K562 (cell line): Measurements from ENCODE around the gene TPRG1L. TPM values are rescaled to one million over a fixed set of nuclear protein-coding genes. Genes with fewer than 3 reads are reported as not detected.
A peak's percentile ranks its signal among the peaks of the same experiment; 100 is the strongest.

Experiments used
- GTF3C2 ChIP-seq: IDR thresholded peaks from 3 replicates; pipeline ENCODE4 v1.6.1; 2011; ENCODE audit warnings: borderline replicate concordance, mild to moderate bottlenecking, moderate library complexity; ENCODE audit not compliant: insufficient read length; ENCODE audit errors: extremely low read depth
- KAT7 ChIP-seq: sonication (generic); formaldehyde crosslinking; IDR thresholded peaks from 2 replicates; pipeline ENCODE4 v1.8.0; 2022; ENCODE audit warnings: missing genetic modification reagents, mild to moderate bottlenecking, borderline replicate concordance
- NFIC ChIP-seq: fragments of 450-650 bp; IDR thresholded peaks from 2 replicates; pipeline ENCODE4 v1.6.1; 2017; ENCODE audit warnings: mild to moderate bottlenecking, inconsistent platforms
- PHF20 ChIP-seq: fragments of 450-650 bp; IDR thresholded peaks from 2 replicates; pipeline ENCODE4 v1.6.1; 2018; ENCODE audit not compliant: partially characterized antibody
- PTTG1 ChIP-seq: fragments of 450-650 bp; IDR thresholded peaks from 2 replicates; pipeline ENCODE4 v1.6.1; 2016; ENCODE audit warnings: low read depth, mild to moderate bottlenecking, missing genetic modification characterization, missing compliant biosample characterization
- SP1 ChIP-seq: sonication (generic); formaldehyde crosslinking; IDR thresholded peaks from 2 replicates; pipeline ENCODE4 v1.8.1; 2022; ENCODE audit warnings: mild to moderate bottlenecking, missing genetic modification reagents
- TAF9B ChIP-seq: fragments of 450-650 bp; IDR thresholded peaks from 2 replicates; pipeline ENCODE4 v1.6.1; 2018; ENCODE audit warnings: mild to moderate bottlenecking; ENCODE audit not compliant: partially characterized antibody
- ZC3H11A ChIP-seq: IDR thresholded peaks from 2 replicates; pipeline ENCODE4 v1.6.1; 2012; ENCODE audit warnings: low read depth, low read length, improper control_type of control experiment
- ZNF3 ChIP-seq: fragments of 250-450 bp; sonication (Bioruptor Pico); IDR thresholded peaks from 2 replicates; pipeline ENCODE4 v1.5.0; 2021; ENCODE audit warnings: mild to moderate bottlenecking, moderate library complexity
- ZNF830 ChIP-seq: fragments of 250-450 bp; sonication (Bioruptor Pico); IDR thresholded peaks from 2 replicates; pipeline ENCODE4 v1.5.0; 2021; ENCODE audit warnings: mild to moderate bottlenecking
- polyA plus RNA-seq, 8 experiments: library from polyadenylated mRNA; depleted of rRNA in 4 of 8; stranded (reverse) in 5 of 8; unstranded in 3 of 8; fragments of >200 nt; fragmentation: Nextera tagmentation in 2 of 8; fragmentation: Illumina TruSeq in 1 of 8; extraction: Ambion mirVana in 2 of 8; extraction: Trizol in 1 of 8; gene quantifications; 2 replicates each; pipeline versions ENCODE4 v1.2.1 to v1.2.3, GENCODE V29; 2011 to 2014; ENCODE audit warnings: inconsistent platforms in 1 of 8, missing spikeins in 1 of 8
- total RNA-seq, 7 experiments: library from RNA; depleted of rRNA in 6 of 7; stranded (reverse); fragments of >200 nt in 6 of 7; fragmentation: Illumina TruSeq in 2 of 7; extraction: Trizol in 2 of 7; gene quantifications; 2 replicates each; pipeline versions ENCODE4 v1.2.1 to v1.2.3, GENCODE V29; 2011 to 2021; ENCODE audit warnings: low replicate concordance in 1 of 7
- TF ChIP-seq, protein P1 (sequence below): sonication (generic); formaldehyde crosslinking; IDR thresholded peaks from 2 replicates; pipeline ENCODE4 v1.4.0; 2020; ENCODE audit warnings: mild to moderate bottlenecking, missing genetic modification reagents
- TF ChIP-seq, protein P2 (sequence below), 2 experiments: fragments of 450-650 bp; IDR thresholded peaks; 2 replicates each; pipeline ENCODE4 v1.6.1; 2016; ENCODE audit warnings: mild to moderate bottlenecking in 2 of 2, borderline replicate concordance in 1 of 2, low read depth in 1 of 2, moderate library complexity in 1 of 2

TPRG1L gene
- total and polyA plus RNA-seq, 9 of the 15 experiments (the other 6 are each of a cell fraction or from before 2014, with no cell fraction given) = 1.6 to 11.0 (median 6.2) TPM

- TF ChIP-seq NFIC (peak; percentile 21; the same call in 1 of the 2 replicates), SP1 (CRISPR knock-in tag) (0 out of 2 replicates have a peak, but pooled peaks have one; percentile 30), ZC3H11A (no peak), KAT7 (no peak), TAF9B (no peak), ZNF3 (no peak), PTTG1 (tag) (no peak), ZNF830 (CRISPR knock-in tag) (no peak), GTF3C2 (no peak), PHF20 (no peak)
- TF ChIP-seq, protein P1, sequence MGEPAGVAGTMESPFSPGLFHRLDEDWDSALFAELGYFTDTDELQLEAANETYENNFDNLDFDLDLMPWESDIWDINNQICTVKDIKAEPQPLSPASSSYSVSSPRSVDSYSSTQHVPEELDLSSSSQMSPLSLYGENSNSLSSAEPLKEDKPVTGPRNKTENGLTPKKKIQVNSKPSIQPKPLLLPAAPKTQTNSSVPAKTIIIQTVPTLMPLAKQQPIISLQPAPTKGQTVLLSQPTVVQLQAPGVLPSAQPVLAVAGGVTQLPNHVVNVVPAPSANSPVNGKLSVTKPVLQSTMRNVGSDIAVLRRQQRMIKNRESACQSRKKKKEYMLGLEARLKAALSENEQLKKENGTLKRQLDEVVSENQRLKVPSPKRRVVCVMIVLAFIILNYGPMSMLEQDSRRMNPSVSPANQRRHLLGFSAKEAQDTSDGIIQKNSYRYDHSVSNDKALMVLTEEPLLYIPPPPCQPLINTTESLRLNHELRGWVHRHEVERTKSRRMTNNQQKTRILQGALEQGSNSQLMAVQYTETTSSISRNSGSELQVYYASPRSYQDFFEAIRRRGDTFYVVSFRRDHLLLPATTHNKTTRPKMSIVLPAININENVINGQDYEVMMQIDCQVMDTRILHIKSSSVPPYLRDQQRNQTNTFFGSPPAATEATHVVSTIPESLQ (CRISPR knock-in tag) = no peak
- TF ChIP-seq, protein P2, sequence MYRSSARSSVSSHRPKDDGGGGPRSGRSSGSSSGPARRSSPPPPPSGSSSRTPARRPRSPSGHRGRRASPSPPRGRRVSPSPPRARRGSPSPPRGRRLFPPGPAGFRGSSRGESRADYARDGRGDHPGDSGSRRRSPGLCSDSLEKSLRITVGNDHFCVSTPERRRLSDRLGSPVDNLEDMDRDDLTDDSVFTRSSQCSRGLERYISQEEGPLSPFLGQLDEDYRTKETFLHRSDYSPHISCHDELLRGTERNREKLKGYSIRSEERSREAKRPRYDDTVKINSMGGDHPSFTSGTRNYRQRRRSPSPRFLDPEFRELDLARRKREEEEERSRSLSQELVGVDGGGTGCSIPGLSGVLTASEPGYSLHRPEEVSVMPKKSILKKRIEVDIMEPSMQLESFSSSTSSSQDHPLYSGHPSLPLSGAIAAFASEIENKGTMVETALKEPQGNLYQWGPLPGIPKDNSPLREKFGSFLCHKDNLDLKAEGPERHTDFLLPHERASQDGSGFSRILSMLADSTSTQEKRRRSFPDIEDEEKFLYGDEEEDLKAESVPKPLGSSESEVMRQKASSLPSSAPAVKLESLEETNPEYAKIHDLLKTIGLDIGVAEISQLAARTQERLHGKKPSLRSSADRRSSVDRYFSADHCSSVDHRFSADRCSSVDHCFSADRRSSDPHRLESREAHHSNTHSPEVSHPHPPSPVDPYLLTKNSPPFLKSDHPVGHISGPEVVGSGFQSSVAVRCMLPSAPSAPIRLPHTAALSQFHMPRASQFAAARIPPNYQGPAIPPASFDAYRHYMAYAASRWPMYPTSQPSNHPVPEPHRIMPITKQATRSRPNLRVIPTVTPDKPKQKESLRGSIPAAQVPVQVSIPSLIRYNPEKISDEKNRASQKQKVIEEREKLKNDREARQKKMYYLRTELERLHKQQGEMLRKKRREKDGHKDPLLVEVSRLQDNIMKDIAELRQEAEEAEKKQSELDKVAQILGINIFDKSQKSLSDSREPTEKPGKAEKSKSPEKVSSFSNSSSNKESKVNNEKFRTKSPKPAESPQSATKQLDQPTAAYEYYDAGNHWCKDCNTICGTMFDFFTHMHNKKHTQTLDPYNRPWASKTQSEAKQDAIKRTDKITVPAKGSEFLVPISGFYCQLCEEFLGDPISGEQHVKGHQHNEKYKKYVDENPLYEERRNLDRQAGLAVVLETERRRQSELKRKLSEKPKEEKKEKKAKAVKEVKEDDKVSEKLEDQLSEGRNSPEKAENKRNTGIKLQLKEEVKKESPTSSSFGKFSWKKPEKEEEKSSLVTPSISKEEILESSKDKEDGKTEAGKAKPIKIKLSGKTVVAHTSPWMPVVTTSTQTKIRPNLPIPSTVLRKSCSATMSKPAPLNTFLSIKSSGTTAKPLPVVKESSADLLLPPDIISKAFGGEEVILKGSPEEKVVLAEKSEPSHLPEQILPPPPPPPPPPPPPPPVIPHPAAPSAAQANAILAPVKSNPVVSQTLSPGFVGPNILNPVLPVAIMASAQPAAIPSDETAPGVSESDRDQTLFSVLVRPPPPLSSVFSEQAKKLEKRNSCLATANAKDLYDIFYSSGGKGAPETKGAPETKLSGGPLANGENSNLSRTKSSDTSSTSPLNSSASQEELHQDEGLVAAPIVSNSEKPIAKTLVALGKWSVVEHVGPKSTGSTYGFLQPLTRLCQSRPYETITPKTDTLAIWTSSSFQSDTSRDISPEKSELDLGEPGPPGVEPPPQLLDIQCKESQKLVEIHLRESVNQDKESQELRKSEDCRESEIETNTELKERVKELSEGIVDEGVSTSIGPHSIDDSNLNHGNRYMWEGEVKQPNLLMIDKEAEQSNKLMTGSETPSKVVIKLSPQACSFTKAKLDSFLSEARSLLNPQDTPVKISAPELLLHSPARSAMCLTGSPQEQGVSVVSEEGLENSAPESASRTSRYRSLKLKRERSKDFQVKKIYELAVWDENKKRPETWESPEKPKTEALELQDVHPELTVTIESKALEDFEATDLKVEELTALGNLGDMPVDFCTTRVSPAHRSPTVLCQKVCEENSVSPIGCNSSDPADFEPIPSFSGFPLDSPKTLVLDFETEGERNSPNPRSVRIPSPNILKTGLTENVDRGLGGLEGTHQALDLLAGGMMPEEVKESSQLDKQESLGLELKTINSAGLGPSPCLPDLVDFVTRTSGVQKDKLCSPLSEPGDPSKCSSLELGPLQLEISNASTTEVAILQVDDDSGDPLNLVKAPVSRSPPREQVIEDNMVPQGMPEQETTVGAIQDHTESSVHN (IDR thresholded peaks at IDR 0.05; ENCODE audit: borderline replicate concordance in 1 of 2, low read depth in 1 of 2) = no peak
Observed at GRCh38 chr1:3625151-3625907, 514 bp downstream of the TPRG1L start (continued).
